Neural progenitor cell (in vitro differentiated cells): ENCODE results near the gene CHPF.

Experiments
- EZH2 ChIP-seq: fragments of 200-600 bp; sonication (generic); IDR thresholded peaks from 2 replicates; pipeline ENCODE4 v1.6.1; 2017; ENCODE audit warnings: antibody characterized with exemption, mild to moderate bottlenecking, moderate library complexity
- TF ChIP-seq, protein P1 (sequence below): fragments of 200-600 bp; sonication (generic); IDR thresholded peaks from 2 replicates; pipeline ENCODE4 v1.5.1; 2017; ENCODE audit warnings: antibody characterized with exemption, mild to moderate bottlenecking

DNA sequence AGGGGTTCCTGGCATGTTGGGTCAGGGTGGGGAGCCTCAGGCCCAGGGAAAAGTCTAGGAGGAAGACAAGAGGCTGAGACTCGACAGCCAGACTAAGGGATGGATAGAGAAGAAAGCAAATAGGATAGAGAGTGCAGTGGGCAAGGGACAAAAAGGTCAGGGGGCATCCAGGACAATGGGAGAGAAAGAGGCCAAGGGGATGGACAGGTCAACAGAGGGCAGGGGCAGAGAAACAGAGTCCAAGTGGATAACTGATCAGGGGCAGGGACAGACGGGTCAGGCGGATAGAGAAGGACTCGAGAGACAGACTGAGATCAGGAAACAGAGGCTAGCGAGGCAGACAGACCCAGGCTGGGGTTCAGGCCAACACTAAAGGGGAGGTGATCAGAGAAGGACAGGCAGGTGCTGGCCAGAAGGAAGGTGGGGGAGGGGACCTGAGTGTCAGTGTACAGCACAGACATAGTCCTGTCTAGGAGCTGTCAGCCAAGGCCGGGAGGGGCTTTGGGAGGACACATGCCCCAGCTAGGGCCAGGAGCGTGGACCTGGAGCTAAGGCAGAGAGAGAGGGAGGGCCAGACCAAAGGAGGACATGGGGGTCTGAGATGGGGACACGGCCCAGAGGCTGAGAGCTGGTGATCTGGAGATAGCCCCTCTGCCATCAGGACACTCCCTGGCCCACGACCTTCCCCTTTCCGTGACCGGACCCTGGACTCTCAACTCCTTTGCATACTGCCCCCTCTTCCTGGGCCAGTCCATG, 17.1 kb downstream of the CHPF start:
- TF ChIP-seq, protein P1, sequence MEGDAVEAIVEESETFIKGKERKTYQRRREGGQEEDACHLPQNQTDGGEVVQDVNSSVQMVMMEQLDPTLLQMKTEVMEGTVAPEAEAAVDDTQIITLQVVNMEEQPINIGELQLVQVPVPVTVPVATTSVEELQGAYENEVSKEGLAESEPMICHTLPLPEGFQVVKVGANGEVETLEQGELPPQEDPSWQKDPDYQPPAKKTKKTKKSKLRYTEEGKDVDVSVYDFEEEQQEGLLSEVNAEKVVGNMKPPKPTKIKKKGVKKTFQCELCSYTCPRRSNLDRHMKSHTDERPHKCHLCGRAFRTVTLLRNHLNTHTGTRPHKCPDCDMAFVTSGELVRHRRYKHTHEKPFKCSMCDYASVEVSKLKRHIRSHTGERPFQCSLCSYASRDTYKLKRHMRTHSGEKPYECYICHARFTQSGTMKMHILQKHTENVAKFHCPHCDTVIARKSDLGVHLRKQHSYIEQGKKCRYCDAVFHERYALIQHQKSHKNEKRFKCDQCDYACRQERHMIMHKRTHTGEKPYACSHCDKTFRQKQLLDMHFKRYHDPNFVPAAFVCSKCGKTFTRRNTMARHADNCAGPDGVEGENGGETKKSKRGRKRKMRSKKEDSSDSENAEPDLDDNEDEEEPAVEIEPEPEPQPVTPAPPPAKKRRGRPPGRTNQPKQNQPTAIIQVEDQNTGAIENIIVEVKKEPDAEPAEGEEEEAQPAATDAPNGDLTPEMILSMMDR: no peak
- no peak for TF ChIP-seq EZH2
